Thyroid gland (tissue), 4 donors: Measurements from ENCODE around the gene YPEL1.
"Not testable (repeated sequence)": the region's sequence is repeated elsewhere in the genome, so short reads cannot be mapped to it uniquely, and the experiment has no call there.

Source experiments
- POLR2A ChIP-seq, 2 donors: fragments of 450-650 bp; IDR thresholded peaks; one replicate each; pipeline ENCODE4 v1.6.1; 2017; ENCODE audit warnings: antibody characterized with exemption in 2 of 2, mild to moderate bottlenecking in 2 of 2, moderate library complexity in 1 of 2
- TF ChIP-seq, protein P1 (sequence below), 6 experiments: fragments of 200-600 bp in 3 of 6; fragments of 450-650 bp in 3 of 6; sonication (generic) in 3 of 6; IDR thresholded peaks; one replicate each; pipeline ENCODE4 v1.5.1; 2016 to 2019; ENCODE audit warnings: antibody characterized with exemption in 6 of 6, mild to moderate bottlenecking in 2 of 6, inconsistent platforms in 1 of 6, moderate library complexity in 1 of 6

GRCh38 chr22:21716395-21717122 is 19.0 kb downstream of the YPEL1 start:
- TF ChIP-seq, protein P1, sequence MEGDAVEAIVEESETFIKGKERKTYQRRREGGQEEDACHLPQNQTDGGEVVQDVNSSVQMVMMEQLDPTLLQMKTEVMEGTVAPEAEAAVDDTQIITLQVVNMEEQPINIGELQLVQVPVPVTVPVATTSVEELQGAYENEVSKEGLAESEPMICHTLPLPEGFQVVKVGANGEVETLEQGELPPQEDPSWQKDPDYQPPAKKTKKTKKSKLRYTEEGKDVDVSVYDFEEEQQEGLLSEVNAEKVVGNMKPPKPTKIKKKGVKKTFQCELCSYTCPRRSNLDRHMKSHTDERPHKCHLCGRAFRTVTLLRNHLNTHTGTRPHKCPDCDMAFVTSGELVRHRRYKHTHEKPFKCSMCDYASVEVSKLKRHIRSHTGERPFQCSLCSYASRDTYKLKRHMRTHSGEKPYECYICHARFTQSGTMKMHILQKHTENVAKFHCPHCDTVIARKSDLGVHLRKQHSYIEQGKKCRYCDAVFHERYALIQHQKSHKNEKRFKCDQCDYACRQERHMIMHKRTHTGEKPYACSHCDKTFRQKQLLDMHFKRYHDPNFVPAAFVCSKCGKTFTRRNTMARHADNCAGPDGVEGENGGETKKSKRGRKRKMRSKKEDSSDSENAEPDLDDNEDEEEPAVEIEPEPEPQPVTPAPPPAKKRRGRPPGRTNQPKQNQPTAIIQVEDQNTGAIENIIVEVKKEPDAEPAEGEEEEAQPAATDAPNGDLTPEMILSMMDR (IDR thresholded peaks at IDR 0.05): not testable (repeated sequence)
- TF ChIP-seq POLR2A (IDR thresholded peaks at IDR 0.05): not testable (repeated sequence)
